Stimulated activated CD4-positive, alpha-beta T cell treated with anti-CD3 and anti-CD28 coated beads, Interleukin-4, amount 100 ng/mL, for 4 hours (primary cell): ENCODE data around the gene CAMTA1.

Experiments
- DNase-seq, 2 experiments: peaks; one replicate each; pipeline ENCODE4 v3.0.0-alpha.2; 2020

The CAMTA1 gene

GRCh38 chr1:7012461-7012924, 227.2 kb downstream of the CAMTA1 start:
- DNase-seq = no peak

- no peak for DNase-seq
Measured at GRCh38 chr1:7013833-7014639, 228.8 kb downstream of the CAMTA1 start.

GRCh38 chr1:7014640-7014930, 229.3 kb downstream of the CAMTA1 start:
- no peak for DNase-seq

GRCh38 chr1:7015022-7015421, 229.8 kb downstream of the CAMTA1 start:
- DNase-seq = no peak

DNA sequence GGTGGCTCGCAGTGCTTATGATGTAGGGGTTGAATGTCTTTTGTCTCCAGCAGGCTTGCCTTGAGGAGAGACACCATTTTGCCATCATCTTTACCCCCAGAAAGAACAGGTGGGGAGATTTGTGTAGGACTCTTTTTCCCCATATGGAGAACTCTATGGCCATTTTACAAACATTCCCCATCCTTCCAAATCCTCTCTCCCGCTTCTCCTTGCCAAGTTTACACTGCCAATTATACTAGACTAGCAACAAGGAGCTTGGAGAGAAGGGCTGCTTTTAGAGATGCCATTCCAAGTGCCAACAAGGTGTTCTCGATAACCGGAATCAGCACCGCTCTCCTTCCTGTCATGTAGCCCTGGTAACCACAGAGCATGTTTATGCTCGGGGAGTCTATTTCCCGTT, 233.1 kb downstream of the CAMTA1 start:
- DNase-seq = no peak

GRCh38 chr1:7018826-7019225, 233.6 kb downstream of the CAMTA1 start:
- DNase-seq = no peak

DNA sequence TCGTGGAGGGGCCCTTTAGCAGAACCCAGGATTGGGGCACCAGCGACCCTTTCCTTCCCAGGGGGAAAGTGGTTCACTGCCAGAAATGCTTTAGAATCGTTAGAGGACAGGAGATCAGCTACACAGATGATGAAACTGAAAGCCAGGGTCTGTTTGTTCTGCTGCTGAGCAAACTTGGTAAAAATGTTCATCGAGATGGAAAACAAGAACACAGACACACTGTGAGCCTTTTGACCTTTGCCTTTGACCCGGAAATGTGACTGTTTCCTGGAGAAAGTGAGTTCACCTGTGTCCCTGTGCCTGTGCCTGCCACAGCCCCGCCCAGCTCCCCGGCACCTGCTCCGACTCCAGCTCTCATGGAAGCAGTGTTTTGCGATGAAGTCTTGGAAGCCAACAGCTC, 234.3 kb downstream of the CAMTA1 start:
- no peak for DNase-seq

DNA sequence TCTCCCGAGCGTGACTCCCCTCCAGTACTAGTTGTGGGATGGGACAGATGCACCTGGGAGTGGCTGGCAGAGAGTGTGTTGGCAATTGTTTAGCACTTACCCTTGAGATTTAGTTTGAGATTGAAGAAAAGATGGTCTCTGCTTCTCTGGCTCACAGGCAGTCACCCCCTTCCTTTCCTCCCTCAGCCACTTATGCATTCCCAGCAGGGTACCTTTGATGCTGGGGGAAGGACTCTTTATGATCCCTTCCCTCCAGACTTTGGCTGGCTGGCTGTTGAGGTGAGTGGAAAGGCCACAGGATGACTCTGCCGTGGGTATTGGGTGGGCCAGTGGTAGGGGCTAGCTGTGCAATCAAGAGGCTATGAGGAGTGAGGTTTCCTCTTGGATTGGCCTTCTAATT, 236.8 kb downstream of the CAMTA1 start:
- DNase-seq = no peak

DNA sequence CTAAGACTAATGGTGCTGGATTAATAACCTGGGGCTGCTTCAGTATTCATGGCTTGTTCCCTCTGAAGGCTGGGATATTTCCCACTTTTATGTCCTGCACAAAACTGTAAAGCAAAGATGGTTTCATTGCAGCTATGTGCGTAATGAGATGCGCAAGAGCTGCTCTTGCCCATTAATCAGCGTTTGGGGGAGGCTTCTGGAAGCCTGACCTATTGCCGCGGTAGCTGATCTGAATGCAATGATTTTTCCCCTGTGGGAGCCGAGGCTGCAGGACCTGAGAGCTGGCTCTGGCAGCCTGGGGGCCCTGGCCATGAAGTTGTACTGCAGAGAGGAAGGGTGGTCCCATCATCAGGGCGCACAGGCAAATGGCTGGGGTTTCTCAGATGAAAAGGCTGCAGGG, 239.8 kb downstream of the CAMTA1 start:
- DNase-seq = no peak

GRCh38 chr1:7026169-7026568, 240.9 kb downstream of the CAMTA1 start:
- DNase-seq = no peak

DNA sequence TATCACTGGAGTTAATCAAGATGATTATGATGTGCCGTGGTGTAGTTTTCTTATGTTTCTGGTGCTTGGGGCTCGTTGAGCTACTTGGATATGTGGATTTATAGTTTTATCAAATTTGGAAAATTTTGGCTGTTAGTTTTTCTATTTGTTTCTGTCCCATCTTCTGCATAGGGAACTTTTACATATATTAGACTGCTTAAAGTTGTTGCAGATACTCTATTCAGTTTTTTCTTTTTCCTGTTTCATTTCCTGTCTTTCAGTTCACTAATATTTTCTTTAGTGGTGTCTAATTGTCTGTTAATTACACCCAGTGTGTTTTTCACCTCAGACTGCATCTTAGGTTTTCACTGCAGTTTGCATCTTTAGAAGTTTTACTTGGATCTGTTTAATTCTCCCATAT, 247.7 kb downstream of the CAMTA1 start:
- no peak for DNase-seq

DNA sequence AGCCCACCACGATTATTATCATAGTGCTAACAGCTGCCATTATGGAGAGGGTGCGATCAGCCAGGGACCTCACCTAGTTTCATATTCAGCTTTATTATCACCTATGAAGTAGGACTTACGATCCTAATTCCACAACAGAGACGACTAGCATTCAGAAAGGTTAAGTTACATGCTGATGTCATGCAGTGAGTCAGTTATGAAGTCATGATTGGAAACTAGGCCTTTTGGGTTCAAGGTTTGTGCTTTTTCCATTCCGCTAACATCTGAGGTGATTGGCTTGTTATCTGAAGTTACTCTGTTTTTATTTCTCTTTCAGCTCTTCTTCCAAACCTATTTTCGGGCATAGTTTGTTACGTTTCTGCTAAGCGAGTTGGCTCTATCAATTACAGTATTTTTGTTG, 251.1 kb downstream of the CAMTA1 start:
- no peak for DNase-seq

DNA sequence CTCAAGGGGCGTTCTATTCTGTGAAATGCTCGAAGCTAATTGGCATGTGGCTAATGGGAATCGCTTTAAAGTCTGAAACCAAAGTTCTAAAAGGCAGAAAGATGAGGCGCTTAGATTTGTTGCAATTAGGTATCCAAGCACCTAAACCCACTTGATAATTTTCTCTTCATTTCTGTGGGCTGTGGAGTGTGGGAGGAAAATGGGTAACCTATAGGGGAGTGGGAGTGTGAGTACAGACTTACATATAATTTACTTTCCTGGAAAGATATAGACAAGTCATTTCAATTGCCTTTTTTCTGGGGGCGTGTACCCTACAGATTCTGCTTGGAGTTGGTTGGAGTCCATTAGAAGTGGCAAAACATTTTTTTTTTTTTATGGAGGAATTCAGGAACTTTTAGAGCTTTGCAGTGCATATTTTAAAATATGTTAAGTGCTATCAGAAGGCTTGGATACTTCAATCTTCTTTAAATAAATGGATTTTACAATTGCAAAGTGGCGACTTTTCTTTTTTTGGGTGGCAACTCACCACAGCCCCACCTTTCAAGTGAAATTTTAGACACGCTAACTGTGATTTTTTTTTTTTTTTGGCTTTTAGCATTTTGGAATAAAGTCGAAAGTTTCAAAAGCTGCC, 254.5 kb downstream of the CAMTA1 start:
- DNase-seq = no peak

DNA sequence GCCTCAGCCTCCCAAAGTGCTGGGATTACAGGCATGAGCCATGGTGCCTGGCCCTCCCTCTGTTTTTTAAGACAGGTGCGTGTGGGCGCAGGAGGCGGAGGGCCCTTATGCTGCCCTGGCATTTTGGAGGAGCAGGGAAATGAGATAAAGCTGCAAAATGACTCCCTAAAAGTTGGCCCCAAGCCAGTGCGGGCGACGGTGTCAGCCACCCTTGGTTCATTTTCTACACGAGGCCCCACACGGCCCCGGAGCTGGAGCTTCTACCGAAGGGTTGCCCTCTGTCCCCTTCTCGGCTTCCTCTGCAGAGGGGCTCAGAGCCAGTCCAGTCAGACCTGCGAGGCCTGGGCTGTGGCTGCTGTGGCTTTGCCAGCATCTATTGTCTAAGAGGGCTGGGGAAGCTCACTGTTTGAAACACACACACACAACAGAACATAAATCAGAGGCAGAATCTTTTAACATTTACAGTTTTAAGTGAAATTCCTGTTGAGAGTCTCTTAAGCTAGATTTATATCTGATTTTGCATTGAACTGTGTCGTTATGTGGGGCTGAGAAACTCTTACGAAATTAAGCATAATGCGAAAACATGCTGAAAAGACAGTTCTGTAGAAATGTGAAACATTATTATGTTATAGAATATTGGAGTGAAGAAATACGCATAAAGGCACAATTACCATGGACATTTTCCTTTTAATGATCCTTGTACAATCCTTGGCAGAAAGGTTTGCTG, 255.9 kb downstream of the CAMTA1 start:
- no peak for DNase-seq

- DNase-seq = no peak
Measured at GRCh38 chr1:7042322-7043190, 257.3 kb downstream of the CAMTA1 start.

GRCh38 chr1:7043191-7043549, 257.9 kb downstream of the CAMTA1 start:
- no peak for DNase-seq

DNA sequence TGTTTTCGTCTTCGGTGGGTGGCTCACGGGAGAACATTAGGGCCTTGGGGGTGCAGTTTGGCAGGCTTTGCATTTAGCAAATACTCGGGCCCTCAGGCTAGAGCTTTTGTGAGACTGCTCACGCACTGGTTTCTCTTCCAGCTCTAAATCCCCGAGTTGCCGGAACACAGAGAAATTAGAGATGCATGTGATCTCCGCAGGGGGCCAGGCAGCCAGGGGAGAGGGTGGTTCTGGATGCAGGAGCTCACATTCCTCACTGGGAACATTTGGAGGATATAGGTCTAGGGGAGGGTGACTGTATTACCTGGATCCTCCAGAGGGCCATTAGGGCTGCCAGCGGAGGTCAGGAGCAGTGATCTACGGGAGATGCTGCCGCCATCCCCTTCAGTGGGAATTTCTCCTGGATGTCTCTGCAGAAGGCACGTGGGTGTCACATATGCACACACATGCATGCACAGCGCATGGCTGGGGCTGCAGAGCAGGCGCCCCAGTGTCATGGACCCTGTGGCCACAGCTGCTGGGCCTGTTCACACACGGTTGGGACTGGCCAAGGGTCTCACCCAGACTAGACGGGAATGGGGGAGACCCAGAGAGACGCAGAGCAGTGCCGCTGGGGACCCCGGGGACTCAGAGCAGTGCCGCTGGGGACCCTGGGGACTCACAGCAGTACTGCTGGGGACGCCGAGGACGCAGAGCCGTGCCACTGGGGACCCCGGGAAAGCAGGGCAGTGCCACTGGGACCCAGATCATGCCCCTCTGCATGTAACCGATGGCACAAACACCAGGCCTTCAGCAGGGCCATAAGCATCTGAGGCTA, 258.7 kb downstream of the CAMTA1 start:
- DNase-seq = no peak

DNA sequence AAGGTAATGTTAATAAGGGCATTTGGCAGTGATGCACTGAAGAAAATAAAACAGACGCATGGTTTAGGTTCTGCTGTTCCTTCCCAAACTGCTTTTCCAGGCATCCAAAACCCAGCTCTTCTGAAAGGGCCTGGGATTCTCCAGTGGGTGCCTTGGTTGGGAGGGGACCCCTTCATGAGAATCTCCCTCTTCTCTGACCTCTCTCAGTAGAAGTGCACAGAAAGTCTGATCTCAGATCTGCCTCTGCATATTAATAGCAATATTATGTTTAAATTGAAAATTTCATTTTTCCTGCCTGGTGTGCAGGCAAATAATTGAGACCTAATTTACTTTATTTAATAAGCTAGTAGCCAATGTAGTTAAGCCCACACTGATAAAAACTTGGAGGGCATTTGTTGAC, 260.6 kb downstream of the CAMTA1 start:
- DNase-seq = no peak

DNA sequence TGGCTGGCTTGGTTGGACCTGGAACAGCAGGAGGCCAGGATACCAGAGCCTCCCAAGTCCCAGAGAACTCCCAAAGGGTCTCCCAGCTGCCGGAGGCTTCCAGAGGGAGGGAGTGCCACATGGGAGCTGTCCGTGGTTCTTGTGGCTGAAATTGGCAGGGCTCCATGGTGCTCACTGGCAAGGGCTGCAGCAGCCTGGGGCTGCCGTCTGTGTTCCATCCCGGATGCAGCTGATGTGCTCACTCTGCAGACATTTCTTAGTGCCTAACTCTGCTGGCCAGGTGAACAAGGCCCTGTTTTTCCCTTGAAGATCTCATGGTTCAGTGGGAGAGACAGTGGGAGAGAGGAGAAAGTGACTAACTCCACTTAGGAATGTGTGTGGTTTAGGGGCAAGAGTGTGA, 261.1 kb downstream of the CAMTA1 start:
- no peak for DNase-seq

DNA sequence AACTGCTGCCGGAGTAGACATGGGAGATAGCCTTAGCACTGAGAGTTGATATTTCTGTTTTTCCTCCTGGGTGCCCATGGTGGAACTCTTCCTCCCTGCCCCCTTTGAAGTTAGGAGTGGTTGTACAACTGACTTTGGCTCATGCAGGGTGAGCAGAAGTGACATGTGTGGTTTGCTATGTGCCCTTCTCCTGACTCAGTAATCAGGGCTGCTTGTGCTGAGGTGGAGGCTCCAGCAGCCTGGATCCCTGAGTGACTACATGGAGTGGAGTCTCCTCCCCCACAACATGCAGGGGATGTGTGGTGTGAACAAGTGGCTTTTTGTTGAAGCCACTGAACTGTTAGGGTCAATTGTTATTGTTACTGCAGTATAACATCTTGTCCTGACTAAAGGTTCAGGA, 261.6 kb downstream of the CAMTA1 start:
- DNase-seq = no peak

- no peak for DNase-seq
Measured at GRCh38 chr1:7047866-7048265, 262.6 kb downstream of the CAMTA1 start.

DNA sequence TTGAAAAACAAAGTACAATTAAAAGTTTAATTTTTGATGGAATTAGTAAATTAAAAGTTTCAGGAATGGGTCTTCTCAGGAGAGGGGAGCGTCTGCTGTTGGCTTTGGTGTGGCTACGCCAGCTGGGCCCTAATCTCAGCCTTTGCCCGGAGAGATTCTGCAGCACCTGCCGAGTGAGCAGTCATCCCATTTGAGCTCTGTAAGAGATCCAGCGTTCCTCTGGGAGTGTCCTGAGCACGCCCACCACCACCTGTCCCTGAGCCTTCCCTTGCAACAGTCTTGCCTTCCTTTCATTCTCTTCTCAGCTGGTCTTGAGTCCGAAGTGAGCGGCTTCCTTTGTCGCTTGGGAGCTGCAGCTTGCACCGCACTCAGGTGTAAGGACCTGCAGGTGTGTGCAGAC, 263.1 kb downstream of the CAMTA1 start:
- DNase-seq = no peak
